GM21717 (cell line): ENCODE results near the gene SAMD14.

Source experiments
- ATAC-seq: cut with Tn5 transposase; IDR thresholded peaks from one replicate; pipeline ENCODE4 v1.9.1; 2021; ENCODE audit warnings: mild to moderate bottlenecking, moderate library complexity; ENCODE audit not compliant: unreplicated experiment

SAMD14 gene

DNA sequence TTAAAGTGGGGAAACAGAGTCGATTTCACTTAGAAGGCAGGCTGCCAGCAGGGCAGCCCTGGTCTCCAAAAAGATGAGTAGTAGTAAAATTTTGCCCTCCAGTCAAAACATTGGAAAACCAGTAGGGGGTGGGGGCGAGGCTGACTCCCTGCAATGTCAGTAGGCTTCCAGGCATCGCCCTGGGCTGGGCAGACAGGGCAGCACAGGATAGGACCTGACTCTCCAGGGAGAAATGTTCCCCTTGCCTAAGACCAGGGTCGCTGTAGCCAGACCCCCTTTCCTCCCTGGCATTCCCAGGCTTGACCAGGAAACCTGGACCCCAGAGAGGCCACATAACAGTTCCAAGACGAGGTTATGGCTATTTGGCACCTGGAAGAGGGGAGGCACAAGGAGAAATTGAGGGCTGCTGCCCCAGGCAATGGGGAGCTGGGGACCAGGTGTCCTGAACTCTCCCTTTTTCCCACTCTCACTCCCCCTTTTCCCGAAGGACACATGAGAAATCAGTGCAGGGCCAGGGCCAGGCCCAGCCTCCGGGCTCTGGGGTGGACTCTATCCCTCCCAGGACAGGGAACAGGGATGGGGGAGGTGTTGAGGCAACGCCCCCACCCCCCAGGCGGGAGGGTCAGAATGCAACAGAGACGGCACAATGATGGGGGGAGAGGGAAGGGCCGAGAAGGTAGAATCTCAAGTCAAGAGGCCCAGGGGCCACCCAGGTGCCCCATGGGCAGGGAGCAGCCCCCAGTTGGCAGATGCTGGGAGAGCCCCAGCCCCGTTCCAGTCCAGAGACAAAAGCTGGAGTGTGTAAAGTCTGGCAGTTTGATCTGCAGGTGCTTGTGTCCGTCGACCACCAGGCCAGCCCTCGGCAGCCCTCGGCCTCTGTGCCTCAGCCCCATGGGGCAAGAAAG lies 4.5 kb upstream of the SAMD14 start:
- no peak for ATAC-seq

DNA sequence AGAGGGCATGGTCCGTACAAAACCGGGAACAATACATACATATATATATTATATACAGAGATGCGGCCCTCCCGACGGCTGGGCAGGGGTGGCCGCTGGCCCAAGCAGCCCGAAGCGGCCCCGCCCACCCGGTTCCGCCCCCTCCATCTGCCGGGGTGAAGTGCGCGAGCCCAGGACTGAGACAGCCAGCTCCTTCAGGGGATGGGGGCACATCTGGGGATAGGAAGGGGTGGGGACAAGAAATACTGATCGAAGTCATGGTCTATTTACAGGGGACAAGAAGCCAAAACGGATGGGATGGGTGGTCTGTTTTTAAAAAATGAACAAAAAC lies 3.8 kb upstream of the SAMD14 start:
- ATAC-seq, result no peak

DNA sequence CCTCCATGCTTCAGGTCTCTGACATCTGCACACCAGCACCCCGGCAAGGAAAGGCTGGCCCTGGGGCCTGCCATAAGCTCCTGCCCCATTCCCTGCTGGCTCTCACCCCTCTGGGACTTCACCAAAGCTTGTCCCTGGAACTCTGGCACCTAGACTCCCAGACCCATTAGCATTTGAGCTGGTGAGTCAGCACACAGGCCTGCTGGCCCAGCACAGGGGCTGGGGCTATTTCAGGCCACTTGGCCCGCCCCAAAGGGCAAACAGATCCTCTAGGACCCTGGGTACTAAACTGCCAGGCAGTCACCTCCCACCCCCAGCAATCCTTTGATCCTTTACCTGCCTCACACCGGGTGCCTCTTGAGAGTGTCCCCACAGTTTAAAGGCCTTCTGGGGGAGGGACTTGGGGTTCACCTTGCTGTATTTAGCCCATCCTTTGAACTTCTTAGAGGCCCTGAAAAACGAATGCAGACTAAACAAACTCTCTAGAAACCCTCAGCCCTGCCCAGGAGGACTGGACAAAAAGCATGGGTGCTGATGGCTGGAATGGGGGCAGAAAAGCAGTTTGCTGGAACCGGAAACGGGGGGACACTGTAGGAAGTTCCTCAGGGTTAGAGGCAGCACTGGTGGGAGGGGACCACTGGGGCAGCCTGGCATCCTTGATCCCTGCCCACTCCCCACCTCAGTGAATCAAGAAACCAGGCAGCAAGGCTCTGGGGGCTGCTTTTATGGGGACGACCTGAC lies 3.2 kb upstream of the SAMD14 start:
- ATAC-seq, result no peak

DNA sequence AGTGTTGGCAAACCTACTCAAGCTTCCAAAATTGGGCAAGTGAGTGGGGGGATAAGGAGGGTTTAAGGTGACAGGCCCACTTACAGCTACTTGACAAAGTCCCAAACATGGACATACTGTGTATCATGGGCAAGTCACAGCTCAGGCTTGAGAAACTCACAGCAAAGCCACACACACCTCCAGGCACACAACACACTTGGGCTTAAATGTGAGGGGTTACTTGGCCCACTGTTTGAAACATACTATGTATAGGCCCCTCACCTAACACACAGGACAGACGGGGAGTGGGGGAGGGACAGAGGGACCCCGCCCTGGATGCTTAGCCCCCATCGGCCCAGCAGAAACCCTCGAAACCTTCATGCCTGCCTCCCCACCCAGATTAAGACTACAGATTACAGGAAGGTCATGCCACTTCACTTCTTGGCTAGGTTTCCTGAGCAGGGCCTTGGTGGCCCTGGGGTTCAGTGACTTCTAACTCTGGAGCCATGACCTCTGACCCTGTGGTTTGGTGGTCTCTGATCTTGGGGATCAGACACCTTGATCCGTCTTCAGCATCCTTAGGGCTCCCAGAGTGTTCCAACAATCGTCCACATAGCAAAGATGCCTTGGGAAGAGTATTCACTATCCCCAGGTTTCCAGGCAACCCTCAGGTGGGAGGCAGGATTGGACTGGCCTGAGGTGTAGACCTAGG lies 2.3 kb upstream of the SAMD14 start:
- ATAC-seq, result no peak

DNA sequence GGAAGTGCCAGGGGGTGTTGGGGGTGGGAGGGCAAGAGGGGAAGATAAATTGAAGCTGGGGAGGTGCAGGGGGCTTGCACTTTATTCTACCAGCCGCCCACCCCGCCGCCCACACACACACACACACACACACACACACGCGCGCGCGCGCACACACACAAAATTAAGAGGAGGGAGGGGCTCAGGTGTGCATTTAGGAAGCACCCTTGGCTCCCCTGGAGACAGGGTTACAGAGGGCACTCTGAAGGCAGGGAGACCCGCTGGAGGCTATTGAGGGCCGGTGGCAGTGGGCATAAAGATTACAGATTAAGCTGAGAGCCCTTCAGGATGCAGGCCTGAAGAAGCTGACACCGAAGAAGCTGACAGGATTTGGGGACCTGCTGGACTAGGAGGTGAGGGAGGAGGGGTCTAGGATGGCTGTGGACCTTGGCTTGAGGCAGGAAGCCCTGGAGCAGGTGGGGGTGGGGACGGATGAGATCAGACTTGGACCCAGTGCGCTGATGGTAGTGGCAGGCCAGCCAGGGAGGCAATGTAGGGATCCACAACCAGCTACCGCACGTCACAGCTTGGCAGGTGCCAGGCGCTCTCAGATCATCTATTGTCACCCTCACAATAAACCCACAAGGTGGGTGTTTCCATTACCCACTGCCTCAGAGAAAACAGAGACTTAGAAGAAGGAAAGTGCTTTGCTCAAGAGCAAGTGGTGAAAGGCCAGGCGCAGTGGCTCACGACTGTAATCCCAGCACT lies 772 bp upstream of the SAMD14 start:
- no peak for ATAC-seq

DNA sequence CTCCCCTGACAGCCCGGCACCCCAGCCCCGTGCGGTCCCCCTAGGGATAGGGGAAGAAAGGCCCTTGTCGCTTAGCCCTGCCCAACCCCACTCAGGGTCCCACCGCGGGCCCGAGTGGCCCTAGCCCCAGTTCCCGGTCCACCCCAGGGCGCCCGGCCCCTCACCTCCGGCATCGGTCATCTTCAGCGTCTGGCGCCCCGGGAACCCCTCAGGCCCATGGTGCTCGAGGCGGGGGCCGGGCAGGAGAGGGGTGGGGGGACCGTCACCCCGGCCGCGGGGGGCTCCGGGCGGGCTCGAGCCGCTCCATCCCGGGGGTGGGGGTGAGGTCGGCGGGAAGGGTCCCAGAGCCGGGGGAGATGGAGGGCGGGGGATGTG lies 620 bp downstream of the SAMD14 start:
- ATAC-seq, result no peak

DNA sequence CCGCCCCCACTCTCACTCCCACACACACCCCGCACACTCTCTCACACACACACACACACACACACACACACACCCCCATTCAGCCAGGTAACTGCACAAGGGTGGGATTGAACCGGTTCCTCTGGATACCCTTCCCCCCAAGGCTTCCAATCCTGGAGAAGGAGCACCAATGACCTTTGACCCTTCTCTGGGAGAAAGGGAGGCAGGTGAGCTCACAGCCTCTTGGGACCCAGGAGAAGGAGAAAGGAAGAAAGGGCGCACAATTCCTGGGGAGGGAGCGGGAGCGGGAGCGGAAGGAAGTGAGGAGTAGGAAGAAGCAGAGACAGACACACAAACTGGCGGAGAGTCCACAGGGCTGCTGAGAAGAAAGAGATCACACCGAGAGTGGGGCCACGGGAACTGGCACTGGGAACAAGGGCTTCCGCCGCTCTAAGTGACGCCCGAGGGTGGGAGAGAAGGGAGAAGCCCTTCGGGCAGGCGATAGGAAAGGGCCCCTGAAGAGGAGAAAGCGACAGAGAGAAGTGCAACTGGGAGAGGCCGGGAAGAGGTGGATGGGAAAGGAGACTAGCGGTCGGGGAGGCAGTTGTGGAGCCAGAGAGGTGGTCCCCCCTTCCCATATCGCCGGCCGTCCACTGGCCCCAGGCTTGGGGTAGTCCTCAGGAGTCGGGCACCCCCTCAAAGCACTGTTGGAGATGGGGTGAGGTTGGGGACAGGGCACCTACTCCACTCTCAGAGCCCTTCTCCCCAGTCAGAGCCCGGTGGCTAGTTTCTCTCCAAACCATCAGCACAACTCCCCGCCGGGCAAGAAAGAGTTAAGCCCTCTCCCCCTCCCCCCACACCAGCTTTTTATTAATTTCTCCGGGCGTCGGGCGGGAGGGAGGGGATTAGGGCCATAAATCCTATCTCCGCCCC lies 1.3 kb downstream of the SAMD14 start:
- no peak for ATAC-seq

DNA sequence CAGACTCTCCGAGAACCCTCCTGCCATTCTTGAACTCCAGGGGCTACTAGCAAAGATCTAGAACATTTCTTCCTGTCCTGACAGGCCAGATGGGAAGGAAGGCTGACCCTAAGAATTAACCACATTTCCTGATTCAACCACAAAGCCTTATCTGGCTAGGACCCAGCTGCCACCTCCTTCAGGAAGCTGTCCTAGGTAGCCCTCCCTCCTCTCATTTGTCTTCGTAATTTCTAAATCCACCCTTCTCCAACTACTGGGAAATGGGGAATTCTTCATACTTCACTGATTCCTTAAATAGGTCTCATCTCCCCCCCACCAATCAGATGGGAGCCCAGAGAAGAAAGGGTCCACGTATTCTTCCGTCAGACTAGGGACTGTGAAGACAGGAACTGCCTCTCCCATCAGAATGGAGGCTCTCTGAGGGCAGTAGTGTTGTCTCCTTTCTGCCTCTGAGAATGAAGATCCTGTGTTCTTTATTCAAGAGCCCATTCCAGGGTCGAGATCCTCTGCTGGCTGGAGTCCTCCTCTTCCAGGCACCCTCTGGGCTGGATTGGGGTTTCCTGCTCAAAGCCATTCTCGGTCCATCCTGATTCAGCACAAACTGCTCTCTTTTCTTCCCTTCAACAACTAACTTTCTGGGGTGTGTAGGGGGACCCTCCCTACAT lies 2.1 kb downstream of the SAMD14 start:
- ATAC-seq, result no peak

DNA sequence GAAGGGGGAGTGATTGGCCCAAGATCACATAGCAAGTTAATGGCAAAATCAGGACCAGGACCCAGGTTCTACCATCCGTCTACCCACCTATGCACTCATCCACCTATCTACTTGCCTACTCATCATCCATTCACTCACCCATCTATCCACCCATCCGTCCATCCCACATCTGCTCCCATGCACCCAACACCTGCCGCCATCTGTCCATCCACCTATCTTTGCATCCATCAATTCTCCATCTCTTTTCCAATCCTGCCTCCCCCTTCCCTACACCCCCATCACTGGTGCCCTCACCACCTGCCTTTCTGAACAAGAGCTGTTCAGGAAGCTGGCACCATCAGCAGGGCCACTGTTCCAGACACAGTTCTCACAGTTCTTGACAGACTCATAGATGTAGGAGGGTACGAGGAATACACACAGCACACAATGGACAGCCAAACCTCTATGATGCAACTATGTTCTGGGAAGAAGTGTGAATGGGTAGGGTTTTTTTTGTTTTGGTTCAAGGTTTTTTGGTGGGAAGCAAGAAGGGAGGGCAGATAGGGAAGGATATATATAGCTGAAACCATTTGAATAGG lies 4.5 kb downstream of the SAMD14 start:
- no peak for ATAC-seq

DNA sequence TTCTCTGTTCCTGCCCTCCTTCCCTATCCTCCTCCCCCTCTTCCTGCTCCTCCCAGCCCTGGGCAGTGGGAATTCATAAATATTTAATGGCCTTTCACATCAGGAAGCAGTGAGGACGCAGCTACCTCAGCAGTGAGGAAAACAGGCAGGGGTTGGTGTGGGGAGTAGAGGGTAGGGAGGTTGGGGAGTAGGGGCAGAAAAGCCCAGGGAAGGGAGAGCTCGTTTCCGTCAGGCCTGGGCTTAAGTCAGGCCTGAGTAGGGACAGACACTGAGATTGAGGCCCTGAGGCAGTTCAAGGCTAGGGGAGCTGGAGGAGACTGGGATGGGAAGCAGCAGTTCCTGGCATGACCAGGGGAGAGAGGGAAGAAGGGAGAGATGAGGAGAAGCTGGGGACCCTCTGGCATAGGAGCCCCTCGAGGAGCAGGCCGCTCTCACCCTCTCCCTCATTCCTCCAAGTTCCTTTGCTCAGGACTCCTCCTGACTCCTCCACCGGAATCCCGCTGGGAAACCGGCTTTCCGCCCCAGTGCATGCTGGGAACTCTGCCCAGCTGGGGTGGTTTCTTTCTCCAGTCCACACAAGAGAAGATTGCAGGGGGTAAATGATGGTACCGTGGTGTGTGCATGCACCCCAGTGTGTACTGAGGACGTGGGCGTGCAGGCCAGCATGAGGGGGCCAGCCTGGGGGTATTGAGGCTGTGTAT lies 6.2 kb downstream of the SAMD14 start:
- ATAC-seq, result no peak

DNA sequence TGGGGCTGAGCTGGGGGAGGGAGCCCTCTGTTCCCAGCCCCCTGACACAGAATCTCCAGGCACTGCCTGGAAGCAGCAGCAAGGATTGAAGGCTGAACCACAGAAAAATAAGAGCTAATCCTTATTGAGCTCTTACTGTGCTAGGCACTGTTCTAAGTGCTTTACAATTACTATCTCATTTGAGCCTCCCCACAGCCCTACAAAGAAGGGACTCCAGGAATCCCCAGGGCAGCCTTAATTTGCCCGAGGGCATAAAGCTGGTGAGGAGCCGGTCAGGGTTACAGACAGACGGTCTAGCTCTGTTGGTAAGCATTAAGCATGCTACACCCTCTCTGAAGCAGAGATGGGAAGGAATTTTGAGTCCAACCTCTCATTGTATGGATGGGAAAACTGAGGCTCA lies 7.0 kb downstream of the SAMD14 start:
- no peak for ATAC-seq

DNA sequence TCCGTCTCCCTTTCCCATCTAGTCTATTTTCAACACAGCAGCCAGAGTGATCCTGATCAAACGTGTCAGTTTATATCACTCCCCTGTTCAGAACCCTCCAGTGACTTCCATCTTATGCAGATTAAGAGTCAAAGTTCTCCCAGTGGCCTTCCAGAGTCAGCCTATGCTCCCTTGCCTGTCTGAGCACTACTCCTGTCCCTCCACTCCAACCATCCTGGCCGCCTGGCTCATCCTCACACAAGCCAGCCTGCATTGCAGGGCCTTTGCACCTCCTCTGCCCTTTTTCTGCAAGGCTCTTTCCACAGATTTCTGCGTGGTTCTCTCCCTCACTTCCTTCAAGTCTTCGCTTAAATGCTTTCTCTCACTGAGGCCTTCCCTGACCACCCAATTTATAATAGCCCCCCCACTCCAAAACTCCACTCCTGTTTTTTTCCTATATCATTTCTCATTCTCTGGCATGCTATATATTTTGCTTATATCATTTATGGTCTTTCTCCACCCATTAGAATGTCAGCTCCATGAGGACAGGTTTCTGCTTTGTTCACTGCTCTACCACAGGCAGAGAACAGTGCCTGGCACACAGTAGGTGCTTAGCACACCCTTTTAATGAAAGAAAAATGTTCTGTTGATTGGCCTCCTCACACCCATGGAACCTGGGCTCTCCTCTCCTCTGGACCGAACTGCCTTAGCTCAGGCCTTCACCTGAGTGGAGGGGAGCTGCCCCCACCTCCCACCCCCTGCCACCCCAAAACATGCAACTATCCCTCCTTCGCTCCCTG lies 9.3 kb downstream of the SAMD14 start:
- ATAC-seq, result no peak

DNA sequence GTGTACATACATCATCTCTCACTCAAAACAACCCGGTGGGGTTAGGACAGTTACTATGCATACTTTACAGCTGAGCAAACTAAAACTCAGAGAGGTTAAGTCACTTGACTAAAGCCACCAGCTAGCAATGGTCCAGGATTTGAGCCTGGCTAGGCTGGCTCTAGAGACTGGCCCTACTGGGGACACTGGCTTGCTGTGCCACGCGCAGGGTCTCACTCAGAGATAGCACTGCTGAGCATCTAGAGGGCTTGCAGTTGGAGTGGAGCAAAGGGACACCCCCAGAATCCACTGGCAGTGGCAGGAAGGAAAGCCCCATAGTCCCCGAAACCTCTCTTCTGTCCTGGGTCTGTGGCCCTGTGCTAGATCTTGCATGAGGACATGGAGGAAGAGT lies 11.1 kb downstream of the SAMD14 start:
- ATAC-seq, result no peak

DNA sequence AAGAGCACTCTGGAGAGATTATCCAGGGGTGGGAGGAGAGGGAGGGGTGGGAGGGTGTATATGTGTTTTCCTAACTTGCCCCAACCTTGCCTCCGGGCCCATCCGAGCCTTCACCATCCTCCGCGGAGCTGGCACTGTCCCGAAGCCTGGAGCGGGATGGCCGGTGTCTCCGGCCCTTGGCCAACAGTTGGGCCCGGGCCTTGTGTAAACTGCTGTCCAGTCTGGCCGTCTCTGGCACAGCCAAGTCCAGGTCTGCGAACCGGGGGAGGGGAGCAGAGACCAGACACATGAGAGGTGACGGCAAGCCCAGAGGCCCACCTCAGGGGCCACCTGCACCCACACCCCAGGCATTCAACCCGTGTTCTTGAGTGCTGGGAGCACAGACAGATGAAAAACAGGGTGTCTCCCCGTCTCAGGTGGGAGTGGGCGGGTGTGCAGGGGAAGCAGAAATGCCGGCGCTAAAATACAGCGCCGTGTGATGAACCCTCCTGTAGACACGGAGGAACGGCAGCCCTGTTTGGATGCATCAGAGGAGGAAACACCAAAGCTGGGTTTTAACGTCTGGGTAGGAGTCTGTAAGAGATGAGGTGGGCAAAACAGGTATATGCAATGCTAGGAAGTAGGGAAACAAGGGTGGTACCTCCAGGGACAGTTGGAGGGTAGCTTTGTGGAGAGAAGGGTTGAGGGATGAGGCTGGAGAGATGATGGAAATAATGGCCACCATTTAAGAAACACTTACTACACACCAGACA lies 11.7 kb downstream of the SAMD14 start:
- ATAC-seq, result no peak

DNA sequence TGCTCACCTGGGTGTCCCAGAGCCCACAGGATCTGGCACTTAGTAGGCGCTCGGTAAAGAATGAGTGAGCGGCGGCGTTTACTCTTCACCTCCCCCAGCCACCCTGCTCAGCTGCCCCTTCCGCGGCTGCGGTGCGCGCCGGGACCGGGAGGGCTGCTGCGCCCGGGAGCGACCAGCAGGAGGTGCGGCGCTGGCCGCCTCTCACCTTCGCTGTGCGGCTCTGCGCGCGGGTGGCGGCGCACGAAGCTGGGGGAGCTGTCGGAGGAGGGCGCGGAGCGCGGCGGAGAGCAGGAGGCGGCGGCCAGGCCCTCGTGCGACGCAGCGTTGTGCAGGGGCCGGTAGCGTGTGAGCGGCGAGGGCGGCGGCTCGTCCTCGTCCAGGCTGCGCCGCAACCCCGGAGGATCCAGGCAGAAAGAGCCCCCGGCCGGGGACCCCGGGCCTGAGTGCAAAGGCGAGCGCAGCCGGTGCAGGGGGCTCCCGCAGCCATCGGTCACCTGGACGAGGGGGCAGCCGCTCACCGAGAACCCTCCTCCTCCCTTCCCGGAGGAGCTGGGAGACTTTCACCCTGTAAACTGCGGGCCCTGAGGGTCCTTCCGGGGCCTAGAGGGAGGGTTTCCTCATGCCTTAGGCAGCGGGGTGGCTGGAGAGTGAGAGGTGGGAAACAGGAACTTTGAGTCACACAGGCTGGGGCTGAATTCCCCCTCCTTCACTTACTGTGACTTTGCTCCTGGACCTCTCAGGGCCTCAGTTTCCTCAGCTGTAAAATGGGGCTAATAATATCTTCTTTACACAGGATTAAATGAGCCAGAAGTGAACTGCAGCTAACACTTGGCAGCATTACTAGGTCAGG lies 12.5 kb downstream of the SAMD14 start:
- ATAC-seq, result no peak

DNA sequence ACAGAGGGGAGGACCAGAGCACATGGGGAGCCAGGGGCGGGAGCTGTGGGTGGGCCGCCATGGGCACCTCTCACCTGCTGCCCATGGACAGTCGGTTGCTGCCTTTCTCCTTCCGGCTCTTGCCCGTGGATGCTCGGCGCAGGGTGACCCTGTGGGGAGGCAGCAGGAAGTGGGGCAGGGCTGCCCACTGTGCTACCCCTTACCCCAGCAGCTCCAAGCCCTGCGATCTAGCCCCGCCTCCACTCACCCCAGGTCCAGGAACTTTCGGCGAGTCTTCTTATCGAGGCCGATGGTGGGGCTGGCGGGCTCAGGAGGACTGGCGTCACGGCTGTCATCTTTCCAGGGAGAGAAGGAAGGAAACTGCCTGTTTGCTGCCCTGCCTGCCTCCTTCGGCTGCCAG lies 14.2 kb downstream of the SAMD14 start:
- no peak for ATAC-seq
